GM19025 (cell line): ENCODE results near the gene RFX2.
"Not testable (repeated sequence)": the region's sequence is repeated elsewhere in the genome, so short reads cannot be mapped to it uniquely, and the experiment has no call there.

Experiments used
- ATAC-seq: cut with Tn5 transposase; IDR thresholded peaks from one replicate; pipeline ENCODE4 v1.9.1; 2021; ENCODE audit warnings: mild to moderate bottlenecking, low read depth, moderate library complexity; ENCODE audit not compliant: unreplicated experiment

RFX2 gene

DNA sequence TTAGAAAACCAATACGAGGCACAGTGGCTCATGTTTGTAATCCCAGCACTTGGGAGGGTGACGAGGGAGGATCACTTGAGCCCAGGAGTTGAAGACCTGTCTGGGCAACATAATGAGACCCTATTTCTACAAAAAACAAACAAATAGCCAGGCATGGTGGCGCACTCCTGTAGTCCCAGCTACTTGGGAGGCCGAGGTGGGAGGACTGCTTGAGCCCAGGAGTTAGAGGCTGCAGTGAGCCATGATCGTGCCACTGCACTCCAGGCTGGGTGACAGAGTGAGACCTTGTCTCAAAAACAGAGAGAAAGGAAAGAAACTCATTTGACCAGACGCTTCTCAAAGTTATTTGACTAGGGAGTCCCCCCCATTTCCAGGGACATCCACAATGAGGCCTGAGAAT is 147.0 kb downstream of the RFX2 start:
- not testable (repeated sequence) for ATAC-seq

- ATAC-seq = no peak
These were observed 148.0 kb downstream of the RFX2 start for GRCh38 chr19:5961969-5962945.

- not testable (repeated sequence) for ATAC-seq
These were observed 148.7 kb downstream of the RFX2 start for GRCh38 chr19:5961641-5961968.

- ATAC-seq = no peak
These were observed 150.0 kb downstream of the RFX2 start for GRCh38 chr19:5960005-5961001.

GRCh38 chr19:5959260-5960004 is 150.9 kb downstream of the RFX2 start:
- ATAC-seq = no peak

GRCh38 chr19:5958851-5959122 is 151.5 kb downstream of the RFX2 start:
- ATAC-seq = no peak

GRCh38 chr19:5958074-5958850 is 152.0 kb downstream of the RFX2 start:
- ATAC-seq = no peak

DNA sequence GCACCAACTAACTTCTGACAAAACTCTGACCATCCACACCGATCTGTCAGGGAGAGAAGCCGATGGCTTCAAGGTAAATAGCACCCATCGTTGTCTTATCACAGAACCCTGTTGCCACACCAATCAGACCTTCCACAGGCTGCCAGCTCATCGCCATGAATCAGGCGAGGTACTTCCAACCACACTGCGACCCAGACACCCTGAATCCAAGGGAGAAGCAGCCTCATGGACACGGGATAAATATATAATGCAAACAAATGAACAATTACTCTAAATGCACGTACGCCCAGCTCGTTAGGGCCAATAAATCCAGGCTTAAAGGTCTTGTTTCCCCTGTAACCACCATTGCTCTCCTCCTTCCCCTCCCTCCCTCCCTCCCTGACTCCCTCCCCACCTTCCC is 153.1 kb downstream of the RFX2 start:
- no peak for ATAC-seq

DNA sequence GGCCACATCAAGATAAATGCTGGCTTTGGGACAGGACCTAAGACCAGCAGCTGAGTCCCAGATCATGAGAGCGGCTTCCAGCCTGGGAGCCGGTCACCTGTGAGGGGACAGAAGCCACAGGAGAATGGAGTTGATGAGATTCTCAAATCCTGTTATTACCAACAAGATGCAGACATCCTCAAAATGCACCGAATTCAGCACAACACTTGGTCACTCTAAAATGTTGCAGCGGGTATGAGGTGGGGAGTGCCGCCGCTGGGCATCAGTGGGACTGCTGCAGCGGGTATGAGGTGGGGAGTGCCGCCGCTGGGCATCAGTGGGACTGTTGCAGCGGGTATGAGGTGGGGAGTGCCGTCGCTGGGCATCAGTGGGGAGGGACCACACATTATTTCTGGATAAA is 153.6 kb downstream of the RFX2 start:
- ATAC-seq = no peak

GRCh38 chr19:5956323-5956722 is 154.0 kb downstream of the RFX2 start:
- no peak for ATAC-seq

DNA sequence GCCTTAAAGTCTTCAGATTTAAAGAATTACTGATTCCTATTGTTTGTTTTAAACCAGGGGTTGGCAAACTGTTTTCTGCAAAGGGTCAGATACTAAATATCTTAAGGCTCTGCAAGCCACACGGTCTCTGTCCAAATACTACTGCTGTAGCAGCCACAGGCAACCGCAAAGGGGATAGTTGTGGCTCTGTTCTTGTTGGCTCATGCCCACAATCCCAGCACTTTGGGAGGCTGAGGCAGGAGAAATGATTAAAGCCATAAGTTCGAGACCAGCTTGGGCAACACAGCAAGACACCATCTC is 154.7 kb downstream of the RFX2 start:
- ATAC-seq = no peak

GRCh38 chr19:5954293-5954692 is 156.0 kb downstream of the RFX2 start:
- no peak for ATAC-seq

- ATAC-seq = no peak
These were observed 156.6 kb downstream of the RFX2 start for GRCh38 chr19:5953680-5954213.

GRCh38 chr19:5953030-5953589 is 157.2 kb downstream of the RFX2 start:
- no peak for ATAC-seq

DNA sequence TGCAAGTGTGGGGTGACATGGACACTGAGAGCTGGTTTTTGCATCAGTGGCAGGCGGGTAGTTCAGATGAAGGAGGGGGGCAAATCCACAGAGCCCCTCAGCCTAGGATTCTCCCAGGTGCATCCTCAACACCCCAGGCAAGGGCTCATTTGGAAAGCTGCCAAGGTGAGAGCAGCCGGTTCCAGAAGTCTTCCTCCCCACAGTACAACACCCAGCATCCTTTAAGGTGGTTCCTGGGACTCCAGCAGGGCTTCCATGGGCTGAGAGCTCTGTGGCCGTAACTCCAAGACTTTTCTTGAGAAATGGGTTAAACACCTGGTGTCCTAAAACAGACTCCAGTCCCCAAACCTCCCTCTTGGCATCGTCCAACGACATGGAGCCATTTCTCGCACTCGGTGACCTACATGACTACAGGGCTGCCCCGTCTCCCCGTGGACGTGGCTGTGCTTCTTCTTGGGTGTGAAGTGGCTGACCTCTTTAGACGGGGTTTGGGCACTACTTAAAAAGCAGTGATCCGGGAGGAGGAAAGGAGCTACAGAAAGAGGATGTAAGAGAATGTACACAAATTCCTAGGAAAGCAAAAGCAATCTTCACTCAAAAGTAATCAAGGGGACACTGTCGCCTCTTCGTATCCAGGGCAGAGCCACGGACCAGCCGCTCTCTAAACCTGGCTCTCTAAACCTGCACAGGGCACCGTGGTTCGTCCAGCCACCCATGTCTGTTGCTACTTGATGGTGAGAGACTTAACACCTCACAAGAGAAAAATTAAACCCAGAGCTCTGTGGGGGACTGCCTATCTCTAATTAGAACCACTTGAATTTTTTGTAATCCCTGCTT is 157.9 kb downstream of the RFX2 start:
- ATAC-seq = no peak

DNA sequence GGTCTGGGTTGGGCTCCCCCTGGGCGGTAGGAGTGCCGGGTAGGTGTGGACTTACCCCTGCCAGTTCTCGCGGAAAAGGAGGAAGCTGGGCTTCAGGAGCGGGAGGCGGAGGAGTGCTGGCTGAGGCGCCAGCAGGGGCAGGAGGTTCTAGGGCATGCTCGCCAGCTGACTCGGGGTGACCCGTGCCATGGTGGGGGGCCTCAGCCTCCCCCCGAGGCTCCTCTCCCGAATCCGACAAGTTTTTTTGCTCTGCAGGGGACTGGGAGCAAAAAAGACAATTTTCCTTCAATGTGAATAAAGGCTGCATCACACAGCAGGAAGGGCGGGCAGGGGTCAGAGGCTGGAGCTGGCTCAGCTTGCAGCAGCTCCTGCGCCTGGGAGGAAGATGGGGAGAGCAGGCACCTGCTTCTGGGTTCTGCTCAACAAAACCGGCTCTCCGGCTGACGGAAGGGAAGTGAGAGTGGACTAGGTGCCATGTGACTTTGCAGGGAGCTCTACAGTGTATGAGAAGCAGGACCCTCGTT is 158.9 kb downstream of the RFX2 start:
- no peak for ATAC-seq

DNA sequence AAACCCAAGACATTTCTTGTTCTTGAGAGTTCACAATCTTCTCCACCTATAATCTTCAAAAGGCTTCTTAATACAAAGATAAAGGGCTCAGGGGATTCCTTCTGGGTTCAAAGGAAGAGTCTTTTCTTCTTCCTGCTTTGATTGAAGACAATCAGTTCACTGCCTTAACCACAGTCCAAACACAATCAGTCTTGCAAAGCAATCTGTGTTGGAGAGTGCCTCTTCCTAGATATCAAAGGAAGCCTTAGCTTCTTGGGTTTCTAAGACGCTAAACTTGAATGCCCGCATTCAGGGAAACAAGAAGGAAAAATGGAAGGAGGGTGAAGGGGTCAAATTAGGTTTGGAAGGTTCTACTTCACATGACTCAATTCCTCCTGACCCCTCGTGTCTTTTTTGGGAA is 159.6 kb downstream of the RFX2 start:
- ATAC-seq = no peak

GRCh38 chr19:5949792-5950305 is 160.5 kb downstream of the RFX2 start:
- ATAC-seq = no peak
